HCT116 (cell line): Measurements from ENCODE around the gene ACOXL.

Source experiments
- CTCF ChIP-seq, 3 experiments: fragments of 200-600 bp in 1 of 3; sonication (generic) in 1 of 3; IDR thresholded peaks in 2 of 3; conservative IDR thresholded peaks in 1 of 3; 2 replicates each; pipeline ENCODE4 v1.5.1; 2012 to 2017; ENCODE audit warnings: low read depth in 2 of 3, low read length in 2 of 3, antibody characterized with exemption in 1 of 3, borderline replicate concordance in 1 of 3, control low read depth in 1 of 3, mild to moderate bottlenecking in 1 of 3, mixed read lengths in 1 of 3, mixed run types in 1 of 3, moderate library complexity in 1 of 3; ENCODE audit not compliant: insufficient read depth in 1 of 3
- EZH2 ChIP-seq: fragments of 200-600 bp; sonication (generic); IDR thresholded peaks from 2 replicates; pipeline ENCODE4 v1.6.1; 2017; ENCODE audit warnings: antibody characterized with exemption, mixed run types
- POLR2AphosphoS5 ChIP-seq: IDR thresholded peaks from 2 replicates; pipeline ENCODE4 v1.6.1; 2011; ENCODE audit warnings: mild to moderate bottlenecking, low read depth, low read length, moderate library complexity

- TF ChIP-seq CTCF (IDR thresholded peaks at IDR 0.05 in 2 of 3, conservative IDR thresholded peaks at IDR 0.05 in 1 of 3; ENCODE audit: borderline replicate concordance in 1 of 3, insufficient read depth in 1 of 3, low read depth in 2 of 3, low read length in 2 of 3) (no peak), EZH2 (no peak), POLR2AphosphoS5 (no peak)
Measured at GRCh38 chr2:111041398-111042202, 309.2 kb downstream of the ACOXL start.
